Left lung (tissue), 14 donors: Measurements from ENCODE around the gene PHYHIPL. TPM values are rescaled to one million over a fixed set of nuclear protein-coding genes. Genes with fewer than 3 reads are reported as not detected.

ENCODE experiments used
- ATAC-seq: fragments of 200-7000 bp; cut with Tn5 transposase; one replicate; pipeline ENCODE4 v1.9.1; 2020; ENCODE audit warnings: moderate library complexity
- DNase-seq, 4 donors: peaks; one replicate each; pipeline ENCODE4 v3.0.0-alpha.2; 2013 to 2020
- H3K27ac ChIP-seq, 2 donors: fragments of 200-600 bp; sonication (generic) in 1 of 2; one replicate each; pipeline versions ENCODE4 v1.5.0 to v1.8.0; 2020 to 2021
- H3K27me3 ChIP-seq, 2 donors: fragments of 200-600 bp; sonication (generic) in 1 of 2; one replicate each; pipeline versions ENCODE4 v1.5.0 to v1.8.0; 2020 to 2021
- H3K36me3 ChIP-seq, 2 donors: fragments of 200-600 bp; sonication (generic) in 1 of 2; one replicate each; pipeline versions ENCODE4 v1.5.0 to v1.8.0; 2020 to 2021
- H3K4me1 ChIP-seq, 2 donors: fragments of 200-600 bp; one replicate each; pipeline ENCODE4 v1.8.0; 2021
- H3K4me3 ChIP-seq, 2 donors: fragments of 200-600 bp; sonication (generic) in 1 of 2; one replicate each; pipeline versions ENCODE4 v1.5.0 to v1.8.0; 2020 to 2021; ENCODE audit warnings: mild to moderate bottlenecking in 1 of 2
- H3K9me3 ChIP-seq, 2 donors: fragments of 200-600 bp; sonication (generic) in 1 of 2; one replicate each; pipeline versions ENCODE4 v1.5.0 to v1.8.0; 2020 to 2021
- intact Hi-C, 2 donors: fragments of 100-400 bp; cut with DNase I; formaldehyde crosslinking; loops; one replicate each; pipeline versions ENCODE4 v1.11.2 to v1.14.2; 2022
- long read RNA-seq, 12 donors: library from polyadenylated mRNA in 2 of 12; unstranded in 2 of 12; transcript quantifications; one replicate each; pipeline ENCODE4 v2.0.0 and lab custom pipeline, GENCODE V29; 2019 to 2026
- polyA plus RNA-seq, 6 donors: library from polyadenylated mRNA; unstranded; fragments of 120-200 nt; gene quantifications; one replicate each; pipeline ENCODE4 v1.2.1, GENCODE V29; 2013; ENCODE audit not compliant: insufficient read length in 6 of 6
- total RNA-seq, 2 donors: library from RNA; stranded (reverse); fragmentation: NEBNext Ultra II Directional; extraction: Animal tissue kit (Norgen Biotek cat#: 25700); gene quantifications; one replicate each; pipeline ENCODE4 v1.2.1, GENCODE V29; 2021
- TF ChIP-seq, protein P1 (sequence below), 2 donors: fragments of 200-600 bp; sonication (generic) in 1 of 2; IDR thresholded peaks; one replicate each; pipeline versions ENCODE4 v1.5.0 to v1.8.0; 2021; ENCODE audit warnings: antibody characterized with exemption in 2 of 2
- donor health status: DM: no; HTN: yes; CAD: no.
- donor health status: DM: no; HTN: no; CAD: no.

Gene PHYHIPL
- total RNA-seq = not detected
- polyA plus RNA-seq = 1 to 10 TPM in 1 of 6 donors, under 1 TPM in 5; 0.50 to 1.1 (median 0.68) TPM
- long read RNA-seq, donor 1 = 0 reads
- long read RNA-seq, donor 2 = 0 reads
- long read RNA-seq, donor 3, partial matches to known transcripts = 5 of 6 reads
- long read RNA-seq, donor 3, other reads (novel, unspliced or antisense) = 0 of 6 reads
- long read RNA-seq, donor 4 = 0 reads
- long read RNA-seq, donor 5, partial matches to known transcripts = 0 of 1 reads
- long read RNA-seq, donor 5, other reads (novel, unspliced or antisense) = 0 of 1 reads
- long read RNA-seq, donor 6 = 0 reads
- long read RNA-seq, donor 7, partial matches to known transcripts = 0 of 1 reads
- long read RNA-seq, donor 7, other reads (novel, unspliced or antisense) = 0 of 1 reads
- long read RNA-seq, donor 8 = 0 reads
- long read RNA-seq, donor 9 = 0 reads
- long read RNA-seq, donor 10 = 0 reads
- long read RNA-seq, donor 11, transcript PHYHIPL-202 (5 exons, 3,578 nt) = major isoform, 89 of 103 reads
- long read RNA-seq, donor 11, partial matches to known transcripts = 11 of 103 reads
- long read RNA-seq, donor 11, other reads (novel, unspliced or antisense) = 0 of 103 reads
- long read RNA-seq, donor 12 = 0 reads

DNA sequence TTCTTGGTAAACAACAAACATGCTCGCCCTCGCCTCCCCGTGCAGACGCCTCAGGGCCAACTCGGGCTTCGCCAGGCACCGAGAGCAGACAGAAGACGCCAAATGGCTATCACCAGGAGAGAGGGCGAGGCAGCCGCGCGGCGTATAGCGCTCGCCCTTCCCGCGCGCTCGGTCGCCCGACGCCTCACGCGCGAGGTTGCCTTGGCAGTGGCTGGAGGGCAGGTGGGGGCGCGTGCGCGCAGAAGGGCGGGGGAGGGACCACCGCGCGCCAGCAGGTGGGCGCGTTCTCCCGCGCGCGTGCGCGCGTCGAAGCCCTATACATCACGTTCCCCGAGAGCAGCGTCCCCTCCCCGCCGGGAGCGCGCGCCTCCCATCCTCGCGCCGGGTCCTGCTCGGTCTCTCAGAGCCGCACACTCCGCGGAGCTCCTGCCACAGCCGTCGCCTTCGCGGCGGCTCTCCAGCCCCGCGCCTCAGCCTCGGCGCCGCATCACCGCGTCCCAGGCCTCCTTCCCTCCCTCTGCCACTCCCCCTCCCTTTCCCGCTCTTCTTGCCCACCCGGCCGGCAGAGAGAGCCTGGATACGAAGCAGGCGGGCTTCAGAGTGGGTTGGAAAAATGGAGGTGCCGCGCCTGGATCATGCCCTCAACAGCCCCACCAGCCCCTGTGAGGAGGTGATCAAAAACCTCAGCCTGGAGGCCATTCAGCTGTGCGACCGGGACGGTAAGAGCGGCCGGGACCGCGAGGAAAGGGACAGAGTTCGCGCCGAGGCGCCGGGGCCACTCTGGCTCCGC, at the start of gene PHYHIPL:
Gene PHYHIPL, plus strand, starts transcription at position 403 of the 790 bp plus-strand sequence. Its CDS starts 211 bp downstream, at position 614.
- intact Hi-C loops = no loop called here
- Histone ChIP-seq H3K4me3 (peak within 1 kb of the TSS in 1 of 2 donors; percentile 13), H3K9me3 (no peaks in the 10 kb centered on the region), H3K4me1 (peaks cover 0 to 12% of the 10 kb centered on the region in 2 donors), H3K36me3 (no peaks in the 10 kb centered on the region), H3K27ac (no peak within 1 kb of the TSS), H3K27me3 (peaks cover 22 to 47% of the 10 kb centered on the region in 2 donors)
- peak; percentile 41 for ATAC-seq
- TF ChIP-seq, protein P1, sequence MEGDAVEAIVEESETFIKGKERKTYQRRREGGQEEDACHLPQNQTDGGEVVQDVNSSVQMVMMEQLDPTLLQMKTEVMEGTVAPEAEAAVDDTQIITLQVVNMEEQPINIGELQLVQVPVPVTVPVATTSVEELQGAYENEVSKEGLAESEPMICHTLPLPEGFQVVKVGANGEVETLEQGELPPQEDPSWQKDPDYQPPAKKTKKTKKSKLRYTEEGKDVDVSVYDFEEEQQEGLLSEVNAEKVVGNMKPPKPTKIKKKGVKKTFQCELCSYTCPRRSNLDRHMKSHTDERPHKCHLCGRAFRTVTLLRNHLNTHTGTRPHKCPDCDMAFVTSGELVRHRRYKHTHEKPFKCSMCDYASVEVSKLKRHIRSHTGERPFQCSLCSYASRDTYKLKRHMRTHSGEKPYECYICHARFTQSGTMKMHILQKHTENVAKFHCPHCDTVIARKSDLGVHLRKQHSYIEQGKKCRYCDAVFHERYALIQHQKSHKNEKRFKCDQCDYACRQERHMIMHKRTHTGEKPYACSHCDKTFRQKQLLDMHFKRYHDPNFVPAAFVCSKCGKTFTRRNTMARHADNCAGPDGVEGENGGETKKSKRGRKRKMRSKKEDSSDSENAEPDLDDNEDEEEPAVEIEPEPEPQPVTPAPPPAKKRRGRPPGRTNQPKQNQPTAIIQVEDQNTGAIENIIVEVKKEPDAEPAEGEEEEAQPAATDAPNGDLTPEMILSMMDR (IDR thresholded peaks at IDR 0.05) = no peak
- peak in 2 of 4 donors; percentile 14 to 62 for DNase-seq

DNA sequence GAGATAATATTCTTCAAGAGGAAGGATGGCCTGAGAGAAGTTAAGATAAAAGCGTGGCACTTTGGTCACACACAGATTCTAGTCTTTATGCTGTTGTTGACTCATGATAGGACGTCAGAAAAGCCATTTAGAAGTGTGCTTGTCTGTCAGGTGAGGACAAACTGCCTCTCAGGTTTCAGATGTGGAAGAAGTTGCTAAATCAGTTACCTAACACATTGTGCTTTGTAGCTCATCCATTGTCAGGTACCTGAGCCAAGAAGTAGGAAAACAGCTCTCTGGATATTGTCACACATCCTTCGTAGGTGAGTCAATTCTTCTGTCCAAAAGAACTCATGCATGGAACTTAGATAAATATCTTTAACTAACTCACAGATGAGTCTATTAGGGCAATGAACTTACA, 49.5 kb upstream of the PHYHIPL start:
- intact Hi-C loops = no loop called here
- Histone ChIP-seq H3K4me3 (no peak overlapping the region), H3K27ac (no peak overlapping the region), H3K27me3 (no peaks in the 10 kb centered on the region), H3K9me3 (no peaks in the 10 kb centered on the region), H3K36me3 (no peaks in the 10 kb centered on the region), H3K4me1 (no peaks in the 10 kb centered on the region)
- no peak for ATAC-seq
- TF ChIP-seq, protein P1 (IDR thresholded peaks at IDR 0.05) = no peak
- DNase-seq = no peak

DNA sequence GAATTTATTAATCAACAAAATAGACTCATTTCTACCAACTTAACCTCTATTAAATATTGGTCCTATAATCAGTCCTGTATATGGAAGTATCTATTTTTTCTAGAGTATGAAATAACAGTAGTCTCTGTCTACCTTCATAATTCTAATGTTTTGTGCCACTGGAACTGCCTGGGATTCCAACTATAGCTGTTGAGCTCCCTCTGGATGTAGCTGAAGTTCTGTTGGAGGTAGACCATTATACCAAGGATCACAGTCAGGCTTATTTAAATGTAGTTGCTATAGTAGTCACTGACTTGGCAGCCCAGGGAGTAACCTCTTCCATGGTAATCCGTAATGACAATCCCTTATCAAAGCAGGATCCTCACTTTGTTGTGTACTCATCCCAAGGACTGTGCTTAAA, 48.5 kb upstream of the PHYHIPL start:
- ATAC-seq = no peak
- no peaks in the 10 kb centered on the region for H3K9me3 ChIP-seq

DNA sequence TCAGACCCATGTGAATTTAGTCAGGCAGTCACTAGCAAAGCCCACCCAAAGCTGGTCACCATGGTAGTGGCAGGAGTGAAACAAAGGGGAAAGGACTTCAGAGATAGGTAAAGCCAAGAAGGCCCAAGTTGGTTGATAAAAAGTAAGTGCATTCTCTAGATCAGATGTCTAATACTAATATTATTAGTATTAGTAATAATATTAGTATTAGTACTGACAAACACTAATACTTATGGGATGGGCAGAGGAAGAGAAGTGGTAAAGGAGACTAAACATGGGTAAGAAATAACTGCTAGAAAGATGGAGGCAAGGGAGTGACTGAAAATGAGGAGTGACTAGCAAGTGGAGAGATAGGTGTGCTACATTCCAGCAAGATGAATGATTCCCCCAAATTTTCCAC, 46.6 kb upstream of the PHYHIPL start:
- ATAC-seq (no peak), DNase-seq (no peak)
- Histone ChIP-seq H3K4me1 (no peaks in the 10 kb centered on the region), H3K9me3 (no peaks in the 10 kb centered on the region), H3K36me3 (no peaks in the 10 kb centered on the region), H3K4me3 (no peak overlapping the region), H3K27ac (no peak overlapping the region), H3K27me3 (no peaks in the 10 kb centered on the region)
- TF ChIP-seq, protein P1 (IDR thresholded peaks at IDR 0.05) = no peak
- intact Hi-C loops = no loop called here

More for the DNA sequence above, 48.5 kb upstream of the PHYHIPL start:
- Histone ChIP-seq H3K4me1 (no peaks in the 10 kb centered on the region), H3K4me3 (no peak overlapping the region), H3K36me3 (no peaks in the 10 kb centered on the region), H3K27me3 (no peaks in the 10 kb centered on the region), H3K27ac (no peak overlapping the region)
- intact Hi-C loops = no loop called here
- no peak for DNase-seq
- TF ChIP-seq, protein P1 (IDR thresholded peaks at IDR 0.05) = no peak
